Measurements from ENCODE around the gene ADAMTS17.

GRCh38 chr15:100285641-100286295 lies 56.0 kb downstream of the ADAMTS17 start:
- TF ChIP-seq EZH2phosphoT487 (IDR thresholded peaks at IDR 0.05) (no peak), CTCF (IDR thresholded peaks at IDR 0.05) (no peak)

Measured in neural progenitor cell (in vitro differentiated cells).